OCI-LY3 (cell line): Measurements from ENCODE around the gene CHMP3.

Experiments used
- H2AFZ ChIP-seq: fragments of 200-600, 300-600 bp; shearing (Covaris generic); 2 replicates; pipeline ENCODE4 v1.6.0; 2014; ENCODE audit warnings: antibody characterized with exemption, low read depth, low read length
- H3K27ac ChIP-seq: fragments of 200-600, 300-600 bp; sonication (generic); 2 replicates; pipeline ENCODE4 v1.5.1; 2014; ENCODE audit warnings: mild to moderate bottlenecking, low read length, moderate library complexity, mixed read lengths
- H3K27me3 ChIP-seq: fragments of 200-600, 300-600 bp; sonication (generic); 2 replicates; pipeline ENCODE4 v1.6.1; 2014; ENCODE audit warnings: low read depth, low read length, mixed read lengths
- H3K36me3 ChIP-seq: fragments of 200-600, 300-600 bp; sonication (generic); replicated peaks from 2 replicates; pipeline ENCODE3; 2014; ENCODE audit warnings: low read depth, low read length, mixed read lengths
- H3K4me1 ChIP-seq: fragments of 300-600, 200-600 bp; sonication (generic); 2 replicates; pipeline ENCODE4 v1.6.1; 2014; ENCODE audit warnings: low read length, mixed read lengths
- H3K4me2 ChIP-seq: fragments of 200-600, 300-600 bp; sonication (generic); 2 replicates; pipeline ENCODE4 v1.6.1; 2014; ENCODE audit warnings: low read length, mixed read lengths
- H3K4me3 ChIP-seq: fragments of 300-600, 200-600 bp; sonication (generic); 2 replicates; pipeline ENCODE4 v1.5.1; 2014; ENCODE audit warnings: antibody characterized with exemption, mild to moderate bottlenecking, low read length, moderate library complexity
- H3K79me2 ChIP-seq: fragments of 300-600, 200-600 bp; shearing (Covaris generic); 2 replicates; pipeline ENCODE4 v1.6.1; 2014; ENCODE audit warnings: mild to moderate bottlenecking, low read length, mixed read lengths
- H3K9ac ChIP-seq: fragments of 300-600, 200-600 bp; shearing (Covaris generic); 2 replicates; pipeline ENCODE4 v1.6.0; 2014; ENCODE audit warnings: mild to moderate bottlenecking, low read length, moderate library complexity
- H3K9me3 ChIP-seq: fragments of 200-600, 300-600 bp; shearing (Covaris generic); 2 replicates; pipeline ENCODE4 v1.6.1; 2014; ENCODE audit warnings: low read length, mixed read lengths; ENCODE audit not compliant: insufficient read depth
- H4K20me1 ChIP-seq: fragments of 200-600, 300-600 bp; sonication (generic); 2 replicates; pipeline ENCODE4 v1.6.1; 2016; ENCODE audit warnings: low read length, mixed read lengths; ENCODE audit not compliant: insufficient read depth
- CTCF ChIP-seq: fragments of 200-600, 300-600 bp; sonication (generic); IDR thresholded peaks from 2 replicates; pipeline ENCODE4 v1.5.1; 2014; ENCODE audit warnings: antibody characterized with exemption, low read length, low read depth
- EZH2phosphoT487 ChIP-seq: fragments of 200-600 bp; shearing (Covaris generic); IDR thresholded peaks from 2 replicates; pipeline ENCODE4 v1.6.1; 2018; ENCODE audit warnings: antibody characterized with exemption, mixed run types, low read depth

Gene CHMP3

GRCh38 chr2:86491088-86491487 is 72.2 kb downstream of the CHMP3 start:
- TF ChIP-seq CTCF (no peak), EZH2phosphoT487 (no peak)
- no peak overlapping the region for H2AFZ ChIP-seq
- no peaks in the 10 kb centered on the region for H3K9me3 ChIP-seq
- no peak overlapping the region for H3K9ac ChIP-seq
- H3K27ac ChIP-seq, result no peak overlapping the region
- no peak overlapping the region for H3K4me3 ChIP-seq
- no peak overlapping the region for H3K4me2 ChIP-seq
- H3K4me1 ChIP-seq, result no peaks in the 10 kb centered on the region
- H3K36me3 ChIP-seq, result peaks cover 96% of the 10 kb centered on the region
- H3K27me3 ChIP-seq, result no peaks in the 10 kb centered on the region
- H3K79me2 ChIP-seq, result no peaks in the 10 kb centered on the region
- peaks cover 32% of the 10 kb centered on the region; the same call in 1 of the 2 replicates for H4K20me1 ChIP-seq

- Histone ChIP-seq H3K27me3 (no peaks in the 10 kb centered on the region), H3K4me2 (no peak overlapping the region), H3K79me2 (no peaks in the 10 kb centered on the region), H3K9ac (no peak overlapping the region), H3K27ac (no peak overlapping the region), H3K9me3 (no peaks in the 10 kb centered on the region), H3K4me1 (no peaks in the 10 kb centered on the region), H2AFZ (no peak overlapping the region), H4K20me1 (peaks cover 32% of the 10 kb centered on the region; the same call in 1 of the 2 replicates), H3K4me3 (no peak overlapping the region), H3K36me3 (peaks cover 97% of the 10 kb centered on the region)
- no peak for TF ChIP-seq EZH2phosphoT487
- no peak for TF ChIP-seq CTCF
Observed at GRCh38 chr2:86490245-86490644, 73.0 kb downstream of the CHMP3 start.

GRCh38 chr2:86489542-86489941 is 73.7 kb downstream of the CHMP3 start:
- Histone ChIP-seq H3K4me3 (no peak overlapping the region), H2AFZ (no peak overlapping the region), H3K36me3 (peaks cover 99% of the 10 kb centered on the region), H4K20me1 (peaks cover 29% of the 10 kb centered on the region; the same call in 1 of the 2 replicates), H3K4me2 (no peak overlapping the region), H3K27ac (no peak overlapping the region), H3K79me2 (no peaks in the 10 kb centered on the region), H3K4me1 (no peaks in the 10 kb centered on the region), H3K9me3 (no peaks in the 10 kb centered on the region), H3K9ac (no peak overlapping the region), H3K27me3 (no peaks in the 10 kb centered on the region)
- TF ChIP-seq CTCF, result no peak
- TF ChIP-seq EZH2phosphoT487, result no peak

GRCh38 chr2:86488561-86489250 is 74.5 kb downstream of the CHMP3 start:
- no peaks in the 10 kb centered on the region for H3K4me1 ChIP-seq
- peaks cover 99% of the 10 kb centered on the region for H3K36me3 ChIP-seq
- no peak overlapping the region for H3K4me3 ChIP-seq
- H3K79me2 ChIP-seq, result no peaks in the 10 kb centered on the region
- H3K9ac ChIP-seq, result no peak overlapping the region
- H3K27me3 ChIP-seq, result no peaks in the 10 kb centered on the region
- H3K9me3 ChIP-seq, result no peaks in the 10 kb centered on the region
- H2AFZ ChIP-seq, result no peak overlapping the region
- no peak for TF ChIP-seq EZH2phosphoT487
- no peak for TF ChIP-seq CTCF
- no peak overlapping the region for H3K4me2 ChIP-seq
- no peak overlapping the region for H3K27ac ChIP-seq
- peaks cover 23% of the 10 kb centered on the region; the same call in 1 of the 2 replicates for H4K20me1 ChIP-seq
